Endothelial cell (in vitro differentiated cells): ENCODE results near the gene GDPGP1. TPM values are rescaled to one million over a fixed set of nuclear protein-coding genes. Genes with fewer than 3 reads are reported as not detected.

Experiments
- DNase-seq: peaks from one replicate; pipeline ENCODE4 v3.0.0; 2021; ENCODE audit warnings: low spot score
- H3K27ac Mint-ChIP-seq: one replicate; pipeline ENCODE4 v1.8.0; 2021; ENCODE audit warnings: mixed read lengths, inconsistent platforms; ENCODE audit not compliant: unreplicated experiment
- H3K27me3 Mint-ChIP-seq: one replicate; pipeline ENCODE4 v1.8.0; 2021; ENCODE audit warnings: mild to moderate bottlenecking, moderate library complexity, mixed read lengths, inconsistent platforms; ENCODE audit not compliant: unreplicated experiment
- H3K36me3 Mint-ChIP-seq: one replicate; pipeline ENCODE4 v1.8.0; 2021; ENCODE audit warnings: mild to moderate bottlenecking, low read depth, mixed read lengths, inconsistent platforms; ENCODE audit not compliant: unreplicated experiment
- H3K4me1 Mint-ChIP-seq: one replicate; pipeline ENCODE4 v1.8.0; 2021; ENCODE audit warnings: mild to moderate bottlenecking, mixed read lengths, inconsistent platforms; ENCODE audit not compliant: unreplicated experiment
- H3K4me3 Mint-ChIP-seq: one replicate; pipeline ENCODE4 v1.8.0; 2021; ENCODE audit warnings: mild to moderate bottlenecking, mixed read lengths, inconsistent platforms; ENCODE audit not compliant: unreplicated experiment
- H3K9me3 Mint-ChIP-seq: one replicate; pipeline ENCODE4 v1.8.0; 2021; ENCODE audit warnings: mixed read lengths, inconsistent platforms; ENCODE audit not compliant: unreplicated experiment
- total RNA-seq: library from RNA; stranded (reverse); fragmentation: NEBNext Ultra II Directional; extraction: Animal tissue kit (Norgen Biotek cat#: 25700); gene quantifications from one replicate; pipeline ENCODE4 v1.2.1, GENCODE V29; 2021; ENCODE audit not compliant: unreplicated experiment
- TF ChIP-seq, protein P1 (sequence below): fragments of 200-600 bp; sonication (generic); IDR thresholded peaks from one replicate; pipeline ENCODE4 v1.5.0; 2021; ENCODE audit warnings: antibody characterized with exemption; ENCODE audit not compliant: unreplicated experiment

The GDPGP1 gene
- total RNA-seq, 1 donor from 2014 or later: 7.7 TPM

DNA sequence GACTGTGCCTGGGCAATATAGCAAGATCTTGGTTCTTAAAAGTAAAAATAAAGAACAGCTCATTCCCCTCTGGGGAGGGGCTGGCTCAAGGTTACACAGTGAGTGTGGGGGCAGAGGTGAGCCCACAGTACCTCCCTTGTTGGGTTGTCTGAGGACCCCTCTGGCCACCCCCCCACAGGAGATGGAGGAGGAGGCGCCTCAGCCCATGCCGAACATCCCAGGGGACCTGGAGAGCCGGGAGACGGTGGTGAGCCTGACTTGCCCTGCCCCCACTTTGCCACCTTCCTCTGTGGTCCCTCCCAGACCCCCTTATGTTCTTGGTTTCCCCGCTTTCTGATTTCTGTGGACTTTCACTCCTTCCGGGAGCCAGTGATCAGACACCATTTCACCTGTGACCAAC, 60.1 kb downstream of the GDPGP1 start:
- Mint-ChIP-seq H3K4me3 (no peak overlapping the region), H3K27me3 (peaks cover 2% of the 10 kb centered on the region), H3K4me1 (peaks cover under 1% of the 10 kb centered on the region), H3K36me3 (no peaks in the 10 kb centered on the region), H3K9me3 (no peaks in the 10 kb centered on the region), H3K27ac (no peak overlapping the region)
- TF ChIP-seq, protein P1, sequence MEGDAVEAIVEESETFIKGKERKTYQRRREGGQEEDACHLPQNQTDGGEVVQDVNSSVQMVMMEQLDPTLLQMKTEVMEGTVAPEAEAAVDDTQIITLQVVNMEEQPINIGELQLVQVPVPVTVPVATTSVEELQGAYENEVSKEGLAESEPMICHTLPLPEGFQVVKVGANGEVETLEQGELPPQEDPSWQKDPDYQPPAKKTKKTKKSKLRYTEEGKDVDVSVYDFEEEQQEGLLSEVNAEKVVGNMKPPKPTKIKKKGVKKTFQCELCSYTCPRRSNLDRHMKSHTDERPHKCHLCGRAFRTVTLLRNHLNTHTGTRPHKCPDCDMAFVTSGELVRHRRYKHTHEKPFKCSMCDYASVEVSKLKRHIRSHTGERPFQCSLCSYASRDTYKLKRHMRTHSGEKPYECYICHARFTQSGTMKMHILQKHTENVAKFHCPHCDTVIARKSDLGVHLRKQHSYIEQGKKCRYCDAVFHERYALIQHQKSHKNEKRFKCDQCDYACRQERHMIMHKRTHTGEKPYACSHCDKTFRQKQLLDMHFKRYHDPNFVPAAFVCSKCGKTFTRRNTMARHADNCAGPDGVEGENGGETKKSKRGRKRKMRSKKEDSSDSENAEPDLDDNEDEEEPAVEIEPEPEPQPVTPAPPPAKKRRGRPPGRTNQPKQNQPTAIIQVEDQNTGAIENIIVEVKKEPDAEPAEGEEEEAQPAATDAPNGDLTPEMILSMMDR: no peak
- DNase-seq: no peak

DNA sequence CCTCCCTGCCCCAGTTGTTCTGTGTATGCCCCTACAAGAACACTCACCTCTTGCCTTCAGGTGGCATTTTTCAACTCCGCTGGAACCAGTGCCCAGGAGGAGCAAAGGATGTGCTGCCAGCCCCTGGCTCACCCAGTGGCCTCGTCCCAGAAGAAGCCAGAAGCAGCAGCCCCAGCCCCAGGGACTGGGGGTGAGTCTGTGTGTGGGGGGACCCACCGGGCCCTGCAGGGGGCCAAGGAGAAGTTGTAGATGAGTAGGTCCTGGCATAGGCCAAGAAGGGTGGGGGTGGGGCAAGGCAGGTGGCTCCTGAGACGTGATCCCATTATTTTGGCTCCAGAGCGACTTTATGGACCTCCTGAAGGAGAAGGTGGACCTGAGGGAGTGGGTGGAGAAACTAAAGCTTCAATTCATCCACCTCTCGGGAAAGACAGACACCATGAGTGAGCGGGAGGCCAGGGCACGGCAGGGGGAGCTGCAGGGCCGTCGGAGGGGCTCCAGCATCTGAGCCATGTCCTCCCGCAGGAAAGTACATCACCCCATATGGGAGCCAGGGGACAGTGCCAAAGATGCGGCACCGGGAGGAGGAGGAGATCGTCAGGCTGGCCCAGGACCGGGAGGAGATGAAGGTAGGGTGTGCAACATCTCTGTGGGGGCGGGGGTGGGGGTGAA, 60.7 kb downstream of the GDPGP1 start:
- Mint-ChIP-seq H3K9me3 (no peaks in the 10 kb centered on the region), H3K4me3 (no peak overlapping the region), H3K36me3 (no peaks in the 10 kb centered on the region), H3K27ac (no peak overlapping the region), H3K27me3 (peaks cover 2% of the 10 kb centered on the region), H3K4me1 (no peaks in the 10 kb centered on the region)
- no peak for DNase-seq
- TF ChIP-seq, protein P1: no peak

DNA sequence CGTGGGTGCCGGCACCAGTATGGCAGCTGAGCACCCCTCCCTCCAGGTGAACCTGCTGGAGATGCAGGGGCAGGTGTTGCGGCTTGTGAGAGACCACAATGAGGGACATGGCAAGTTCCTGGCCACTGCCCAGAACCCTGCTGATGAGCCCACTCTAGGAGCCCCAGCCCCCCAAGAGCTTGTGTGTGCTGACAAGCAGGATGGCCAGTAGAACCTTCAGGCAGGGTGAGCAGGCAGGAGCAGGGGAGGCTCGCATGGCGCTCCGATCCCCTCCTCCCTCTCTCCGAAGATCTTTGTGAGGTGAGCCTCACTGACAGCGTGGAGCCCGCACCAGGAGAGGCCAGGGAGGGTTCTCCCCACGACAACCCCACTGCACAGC, 61.2 kb downstream of the GDPGP1 start:
- Mint-ChIP-seq H3K4me3 (no peak overlapping the region), H3K27ac (no peak overlapping the region), H3K36me3 (no peaks in the 10 kb centered on the region), H3K4me1 (no peaks in the 10 kb centered on the region), H3K9me3 (no peaks in the 10 kb centered on the region), H3K27me3 (peaks cover 2% of the 10 kb centered on the region)
- TF ChIP-seq, protein P1: no peak
- no peak for DNase-seq

Other genes with a start within 250 kb of the GDPGP1 start
- 129 TPM for gene ZNF710, start 232.9 kb upstream of the GDPGP1 start, total RNA-seq
- 133 TPM for gene IDH2, start 131.7 kb upstream of the GDPGP1 start, total RNA-seq
- gene SEMA4B, start 32.9 kb upstream of the GDPGP1 start, total RNA-seq: 11.2 TPM
- gene CIB1, start 268 bp upstream of the GDPGP1 start, total RNA-seq: 19.8 TPM
- gene TTLL13, start 15.3 kb downstream of the GDPGP1 start, total RNA-seq: not detected
- 69.0 TPM for gene NGRN, start 31.5 kb downstream of the GDPGP1 start, total RNA-seq
- gene ZNF774, start 118.1 kb downstream of the GDPGP1 start, total RNA-seq: 4.1 TPM
- 86.4 TPM for gene IQGAP1, start 154.0 kb downstream of the GDPGP1 start, total RNA-seq